GM19372 (cell line): ENCODE data around the gene POU2F3.

Source experiments
- ATAC-seq: cut with Tn5 transposase; IDR thresholded peaks from one replicate; pipeline ENCODE4 v1.9.1; 2021; ENCODE audit warnings: mild to moderate bottlenecking, low read depth, moderate library complexity; ENCODE audit not compliant: unreplicated experiment

POU2F3 gene

GRCh38 chr11:120210626-120211521 is 29.1 kb upstream of the POU2F3 start, which contains the start of gene OAF:
Gene OAF (plus strand): TSS chr11:120211032. CDS start chr11:120211280, 248 bp downstream.
- ATAC-seq = peak; percentile 87

GRCh38 chr11:120211522-120212258 is 28.2 kb upstream of the POU2F3 start:
- no peak for ATAC-seq

GRCh38 chr11:120212259-120212878 is 27.6 kb upstream of the POU2F3 start:
- ATAC-seq = no peak

GRCh38 chr11:120212926-120213325 is 27.0 kb upstream of the POU2F3 start:
- no peak for ATAC-seq

GRCh38 chr11:120214581-120214980 is 25.4 kb upstream of the POU2F3 start:
- no peak for ATAC-seq

GRCh38 chr11:120215634-120216033 is 24.3 kb upstream of the POU2F3 start:
- ATAC-seq = no peak

- no peak for ATAC-seq
Observed at GRCh38 chr11:120216426-120217102, 23.4 kb upstream of the POU2F3 start.

- no peak for ATAC-seq
Observed at GRCh38 chr11:120217526-120217925, 22.4 kb upstream of the POU2F3 start.

GRCh38 chr11:120217941-120218694 is 21.8 kb upstream of the POU2F3 start:
- ATAC-seq = no peak

GRCh38 chr11:120218695-120219033 is 21.3 kb upstream of the POU2F3 start:
- ATAC-seq = no peak

- no peak for ATAC-seq
Observed at GRCh38 chr11:120219232-120219937, 20.6 kb upstream of the POU2F3 start.

GRCh38 chr11:120219938-120220746 is 19.8 kb upstream of the POU2F3 start:
- no peak for ATAC-seq

GRCh38 chr11:120220747-120221037 is 19.2 kb upstream of the POU2F3 start:
- ATAC-seq = no peak

- ATAC-seq = no peak
Observed at GRCh38 chr11:120221115-120221752, 18.7 kb upstream of the POU2F3 start.

- ATAC-seq = no peak
Observed at GRCh38 chr11:120222916-120223315, 17.0 kb upstream of the POU2F3 start.

GRCh38 chr11:120223793-120224192 is 16.1 kb upstream of the POU2F3 start:
- no peak for ATAC-seq

GRCh38 chr11:120224361-120224760 is 15.6 kb upstream of the POU2F3 start:
- ATAC-seq = no peak
